HL-60 (cell line): ENCODE data around the gene ATE1.

Source experiments
- CTCF ChIP-seq: IDR thresholded peaks from one replicate; pipeline ENCODE4 v1.5.1; 2011; ENCODE audit warnings: low read length, control low read depth, inconsistent platforms; ENCODE audit not compliant: insufficient read depth
- SPI1 ChIP-seq: IDR thresholded peaks from 2 replicates; pipeline ENCODE4 v1.6.1; 2012; ENCODE audit warnings: low read depth, mild to moderate bottlenecking, borderline replicate concordance

DNA sequence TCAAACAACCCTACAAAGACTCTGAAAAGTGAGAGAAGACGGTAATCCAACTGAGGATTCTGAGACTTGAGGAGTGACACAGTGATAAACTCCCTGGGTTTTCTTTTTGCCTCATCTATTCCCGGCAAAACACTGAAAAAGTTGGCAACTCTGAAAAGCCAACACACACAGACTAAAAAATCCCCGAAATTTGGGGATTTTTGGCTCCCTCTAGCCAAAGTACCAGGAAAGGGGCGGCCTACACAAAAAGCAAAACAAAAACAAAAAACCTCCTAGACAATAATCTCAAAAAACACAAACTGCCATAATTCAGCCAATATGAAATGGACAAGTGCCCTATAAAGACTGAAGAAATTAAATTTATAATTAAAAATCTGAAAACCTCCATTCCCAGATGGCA lies 161.4 kb downstream of the ATE1 start:
- no peak for TF ChIP-seq CTCF
- no peak for TF ChIP-seq SPI1
